Thoracic aorta (tissue), 2 donors: ENCODE measurements around the gene BMPER. TPM values are rescaled to one million over a fixed set of nuclear protein-coding genes. Genes with fewer than 3 reads are reported as not detected.

Source experiments
- ATAC-seq: fragments of 150-250 bp; one replicate; pipeline ENCODE4 v1.8.0; 2017; ENCODE audit warnings: low read depth; ENCODE audit not compliant: insufficient number of reproducible peaks, low FRiP score
- DNase-seq: peaks from one replicate; pipeline ENCODE4 v3.0.0-alpha.2; 2020; ENCODE audit warnings: low spot score
- H3K27ac ChIP-seq, 2 donors: fragments of 200-600 bp; sonication (generic); 1 replicate in 1 of 2; 2 replicates in 1 of 2; pipeline ENCODE4 v1.5.1; 2016; ENCODE audit warnings: mild to moderate bottlenecking in 2 of 2, moderate library complexity in 2 of 2
- H3K27me3 ChIP-seq: fragments of 200-600 bp; sonication (generic); replicated peaks from 2 replicates; pipeline ENCODE4 v1.6.0; 2016; ENCODE audit warnings: mild to moderate bottlenecking; ENCODE audit not compliant: insufficient read depth
- H3K36me3 ChIP-seq: fragments of 200-600 bp; sonication (generic); one replicate; pipeline ENCODE4 v1.5.1; 2016
- H3K4me1 ChIP-seq, 2 donors: fragments of 200-600 bp; sonication (generic); 1 replicate in 1 of 2; 2 replicates in 1 of 2; pipeline versions ENCODE4 v1.5.1 to v1.6.0; 2016; ENCODE audit warnings: low read depth in 2 of 2, mild to moderate bottlenecking in 1 of 2; ENCODE audit not compliant: control insufficient read depth in 1 of 2
- H3K4me3 ChIP-seq: fragments of 200-600 bp; sonication (generic); 2 replicates; pipeline ENCODE4 v1.5.1; 2016; ENCODE audit warnings: mild to moderate bottlenecking
- H3K9me3 ChIP-seq: fragments of 200-600 bp; sonication (generic); 2 replicates; pipeline ENCODE4 v1.5.1; 2016
- CTCF ChIP-seq: fragments of 200-600 bp; sonication (generic); IDR thresholded peaks from one replicate; pipeline ENCODE4 v1.5.1; 2019; ENCODE audit warnings: antibody characterized with exemption
- total RNA-seq, 2 donors: library from RNA; depleted of rRNA; stranded (reverse); fragments of >200 nt; gene quantifications; one replicate each; pipeline versions ENCODE4 v1.1.0 to v1.2.3, GENCODE V29; 2016

BMPER gene
- total RNA-seq, 2 donors from 2014 or later: 0.54 to 2.3 TPM

- Histone ChIP-seq H3K4me1 (no peaks in the 10 kb centered on the region), H3K27me3 (no peaks in the 10 kb centered on the region), H3K27ac (no peak overlapping the region), H3K9me3 (no peaks in the 10 kb centered on the region), H3K4me3 (no peak overlapping the region), H3K36me3 (no peaks in the 10 kb centered on the region)
- no peak for TF ChIP-seq CTCF
- no peak for ATAC-seq
- DNase-seq: no peak
Measured at GRCh38 chr7:34111031-34111430, 205.7 kb downstream of the BMPER start.

DNA sequence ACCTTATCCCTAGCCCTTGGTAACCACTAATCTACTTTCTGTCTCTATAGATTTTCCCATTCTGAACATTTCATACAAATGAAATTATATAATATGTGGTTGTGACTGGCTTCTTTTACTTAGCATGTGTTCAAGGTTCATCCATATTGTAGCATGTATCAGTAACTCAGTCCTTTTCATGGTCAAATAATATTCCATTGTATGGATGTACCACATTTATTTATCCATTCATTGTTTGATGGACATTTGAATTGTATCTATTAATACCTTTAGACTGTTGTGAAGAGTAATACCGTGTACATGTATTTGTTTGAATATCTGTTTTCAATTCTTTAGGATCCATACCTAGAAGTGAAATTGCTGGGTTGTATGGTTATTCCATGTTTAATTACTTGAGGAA lies 210.2 kb downstream of the BMPER start:
- TF ChIP-seq CTCF: no peak
- ATAC-seq (no peak), DNase-seq (no peak)
- no peaks in the 10 kb centered on the region for H3K27me3 ChIP-seq
- H3K9me3 ChIP-seq: no peaks in the 10 kb centered on the region
- H3K36me3 ChIP-seq: no peaks in the 10 kb centered on the region
- no peaks in the 10 kb centered on the region for H3K4me1 ChIP-seq
- no peak overlapping the region for H3K4me3 ChIP-seq
- H3K27ac ChIP-seq: no peak overlapping the region

GRCh38 chr7:34117573-34117972 lies 212.2 kb downstream of the BMPER start:
- Histone ChIP-seq H3K27ac (no peak overlapping the region), H3K9me3 (no peaks in the 10 kb centered on the region), H3K27me3 (no peaks in the 10 kb centered on the region), H3K36me3 (no peaks in the 10 kb centered on the region), H3K4me3 (no peak overlapping the region), H3K4me1 (no peaks in the 10 kb centered on the region)
- DNase-seq (no peak), ATAC-seq (no peak)
- no peak for TF ChIP-seq CTCF

- Histone ChIP-seq H3K9me3 (peaks cover 17% of the 10 kb centered on the region), H3K27me3 (no peaks in the 10 kb centered on the region), H3K4me1 (no peaks in the 10 kb centered on the region), H3K4me3 (no peak overlapping the region), H3K27ac (no peak overlapping the region), H3K36me3 (no peaks in the 10 kb centered on the region)
- no peak for TF ChIP-seq CTCF
- DNase-seq (no peak), ATAC-seq (no peak)
Measured at GRCh38 chr7:34121366-34121765, 216.0 kb downstream of the BMPER start.

GRCh38 chr7:34123316-34123715 lies 218.0 kb downstream of the BMPER start:
- ATAC-seq: no peak
- H3K27ac ChIP-seq: no peak overlapping the region
- no peak for DNase-seq

More at GRCh38 chr7:34123316-34123715, 218.0 kb downstream of the BMPER start:
- H3K4me3 ChIP-seq: no peak overlapping the region
- no peaks in the 10 kb centered on the region for H3K4me1 ChIP-seq
- no peak for TF ChIP-seq CTCF
- H3K36me3 ChIP-seq: no peaks in the 10 kb centered on the region
- H3K27me3 ChIP-seq: no peaks in the 10 kb centered on the region
- H3K9me3 ChIP-seq: peaks cover 17% of the 10 kb centered on the region
